HG03108 (cell line): ENCODE measurements around the gene C1orf216.
"Not testable (repeated sequence)": the region's sequence is repeated elsewhere in the genome, so short reads cannot be mapped to it uniquely, and the experiment has no call there.

Source experiments
- ATAC-seq: cut with Tn5 transposase; IDR thresholded peaks from one replicate; pipeline ENCODE4 v1.9.1; 2021; ENCODE audit warnings: moderate library complexity; ENCODE audit not compliant: unreplicated experiment

Gene C1orf216

DNA sequence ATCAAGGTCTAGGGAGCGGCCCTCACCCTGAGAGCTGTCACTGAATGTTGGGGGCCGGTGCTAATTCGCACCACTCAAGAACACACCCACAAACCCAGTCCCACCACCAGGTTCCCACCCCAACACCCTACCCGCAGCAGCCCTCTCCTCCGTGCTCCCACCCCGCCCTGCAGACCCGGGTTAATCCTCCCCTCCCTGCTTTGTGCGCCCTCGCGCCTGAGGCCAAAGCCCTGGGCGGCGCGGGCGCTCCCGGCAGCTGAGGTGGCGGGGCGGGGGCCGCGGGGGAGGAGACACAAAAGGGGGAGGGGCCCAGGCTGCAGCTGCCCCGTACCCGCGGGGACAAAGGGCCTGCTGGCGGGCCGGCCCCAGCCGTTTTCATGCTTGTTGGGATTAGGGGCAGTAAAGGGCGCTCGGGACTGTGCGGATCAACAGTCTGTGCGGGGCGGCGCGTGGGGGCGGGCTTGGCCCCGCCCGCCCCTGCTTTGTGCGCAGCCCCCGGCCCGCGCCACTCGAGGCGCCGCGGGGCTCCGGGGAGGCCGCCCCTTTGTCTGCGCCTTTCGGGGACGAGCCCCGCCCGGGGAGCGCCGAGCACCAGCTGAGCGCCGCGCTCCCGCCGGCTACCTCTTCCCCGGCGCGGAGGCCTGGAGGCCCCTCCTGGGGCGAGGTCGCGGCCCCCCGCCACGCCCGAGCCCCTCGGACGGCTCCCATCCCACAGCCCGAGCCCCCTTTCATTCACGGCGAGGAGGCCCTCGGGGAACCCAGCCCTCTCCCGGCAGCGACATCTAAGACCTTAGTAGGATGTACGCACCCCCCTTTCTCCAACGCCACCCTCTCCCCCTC lies 10.9 kb downstream of the C1orf216 start:
- ATAC-seq, result no peak

GRCh38 chr1:35706846-35707600 lies 11.7 kb downstream of the C1orf216 start:
- ATAC-seq, result no peak

- no peak for ATAC-seq
Observed at GRCh38 chr1:35702508-35702907, 16.2 kb downstream of the C1orf216 start.

- not testable (repeated sequence) for ATAC-seq
Observed at GRCh38 chr1:35699152-35699551, 19.5 kb downstream of the C1orf216 start.

DNA sequence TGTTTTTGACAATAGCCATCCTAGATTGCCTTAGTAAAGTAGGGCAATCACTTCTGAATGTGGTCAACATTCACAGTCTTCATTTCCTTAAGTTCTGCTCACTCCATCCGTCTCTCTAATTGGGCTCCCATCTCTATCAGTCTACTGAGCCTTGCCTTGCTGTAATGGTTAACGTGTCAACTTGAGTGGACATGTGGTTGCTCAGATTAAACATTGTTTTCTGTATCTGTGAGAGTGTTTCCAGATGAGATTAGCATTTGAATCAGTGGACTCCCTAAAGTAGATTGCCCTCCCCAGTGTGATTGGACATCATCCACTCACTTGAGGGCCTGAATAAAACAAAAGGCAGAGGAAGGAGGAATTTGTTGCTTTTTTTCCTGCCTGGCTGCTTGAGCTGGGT lies 26.4 kb downstream of the C1orf216 start:
- ATAC-seq, result no peak

- ATAC-seq, result no peak
Observed at GRCh38 chr1:35691571-35692220, 27.0 kb downstream of the C1orf216 start.

GRCh38 chr1:35691080-35691479 lies 27.6 kb downstream of the C1orf216 start:
- no peak for ATAC-seq

GRCh38 chr1:35690103-35690502 lies 28.6 kb downstream of the C1orf216 start:
- ATAC-seq, result not testable (repeated sequence)

DNA sequence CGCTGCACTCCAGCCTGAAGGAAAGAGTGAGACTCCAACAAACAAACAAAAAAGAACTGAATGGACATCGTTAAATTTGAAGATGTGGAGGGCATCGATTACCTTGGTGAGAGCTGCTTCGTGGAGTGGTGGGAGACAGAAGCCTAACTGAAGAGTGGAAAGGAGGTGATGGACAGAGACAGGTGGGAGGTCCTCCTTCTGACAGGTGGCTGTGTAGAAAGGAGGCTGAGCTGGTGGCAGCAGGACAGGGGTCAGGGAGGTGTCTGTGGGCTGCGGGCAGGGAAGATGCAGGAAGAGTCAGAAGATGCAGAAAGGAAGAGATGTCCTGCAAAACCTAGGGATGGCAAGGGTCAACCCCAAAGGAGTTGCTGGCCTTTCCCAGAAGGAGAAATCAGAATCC lies 30.5 kb downstream of the C1orf216 start:
- no peak for ATAC-seq

DNA sequence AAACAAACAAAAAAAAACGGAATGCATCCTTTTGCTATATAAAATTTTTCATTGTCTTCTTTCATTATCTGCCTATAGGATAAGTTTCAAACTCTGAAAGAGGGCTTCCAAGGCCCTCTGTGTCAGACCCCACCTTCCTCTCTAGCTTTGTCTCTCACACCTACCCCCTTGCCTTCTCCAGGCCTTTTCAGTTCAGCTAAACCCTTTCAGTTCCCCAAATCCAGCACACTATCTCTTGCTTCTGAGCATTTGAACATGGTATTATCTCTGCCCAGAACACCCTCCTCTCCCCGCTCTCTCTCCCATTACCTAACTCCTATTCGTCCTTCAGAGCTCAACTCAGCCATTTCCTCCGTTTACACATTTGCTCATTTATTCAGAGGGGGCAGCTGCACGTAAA lies 35.7 kb downstream of the C1orf216 start:
- ATAC-seq, result no peak

DNA sequence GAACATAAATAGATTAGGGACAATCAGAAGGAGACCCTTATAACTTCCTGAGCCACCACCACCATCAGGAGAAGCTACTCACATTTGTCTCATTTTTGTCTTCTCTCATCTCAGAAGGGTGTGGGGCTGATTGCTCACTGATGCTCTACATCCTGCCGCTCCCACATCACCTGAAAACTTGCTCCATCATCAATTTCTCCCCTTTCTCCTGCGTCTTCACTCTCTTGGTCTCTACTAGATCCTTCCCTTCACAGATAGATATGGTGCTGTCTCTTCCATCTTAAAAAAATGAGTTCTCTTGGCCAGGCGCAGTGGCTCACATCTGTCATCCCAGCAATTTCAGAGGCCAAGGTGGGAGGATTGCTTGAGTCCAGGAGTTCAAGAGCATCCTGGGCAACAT lies 38.4 kb downstream of the C1orf216 start:
- no peak for ATAC-seq

GRCh38 chr1:35675773-35676172 lies 42.9 kb downstream of the C1orf216 start:
- ATAC-seq, result no peak

DNA sequence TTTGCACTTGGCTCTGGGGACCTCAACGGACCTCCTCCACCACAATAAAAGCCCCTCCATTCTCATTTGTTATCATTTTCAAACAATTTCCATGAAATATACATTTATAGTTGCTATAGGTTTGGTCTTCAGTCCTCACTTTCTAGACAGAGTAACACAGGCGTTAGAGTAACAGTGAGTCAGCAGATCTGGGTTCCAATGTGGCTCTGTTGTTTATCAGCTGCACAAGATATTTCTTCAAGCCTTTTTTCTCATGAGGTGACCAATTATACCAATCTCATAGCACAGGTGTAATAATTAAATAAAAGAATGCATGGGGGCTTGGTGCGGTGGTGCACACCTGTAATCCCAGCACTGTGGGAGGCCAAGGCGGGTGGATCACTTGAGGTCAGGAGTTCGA lies 44.6 kb downstream of the C1orf216 start:
- no peak for ATAC-seq

GRCh38 chr1:35672116-35672515 lies 46.6 kb downstream of the C1orf216 start:
- no peak for ATAC-seq

DNA sequence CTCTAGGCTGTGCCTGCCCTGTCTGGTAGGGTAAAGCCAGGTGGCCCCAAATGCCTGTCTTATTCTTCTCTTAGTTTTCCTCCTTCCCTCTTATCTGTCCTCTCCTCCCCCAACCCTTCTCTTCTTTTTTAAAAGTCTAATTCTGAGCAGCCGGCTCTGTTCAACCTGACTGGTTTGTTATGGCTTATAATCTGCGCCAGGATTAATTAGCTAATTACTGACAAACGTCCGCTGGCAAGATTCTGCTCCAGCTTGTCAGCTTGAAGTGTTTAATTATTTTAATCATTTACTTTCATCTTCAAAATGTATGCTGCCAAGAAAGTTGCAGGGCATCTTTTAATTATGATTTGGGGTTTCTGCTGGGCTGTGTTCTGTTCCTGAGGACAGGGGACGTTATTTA lies 50.2 kb downstream of the C1orf216 start:
- ATAC-seq, result no peak

DNA sequence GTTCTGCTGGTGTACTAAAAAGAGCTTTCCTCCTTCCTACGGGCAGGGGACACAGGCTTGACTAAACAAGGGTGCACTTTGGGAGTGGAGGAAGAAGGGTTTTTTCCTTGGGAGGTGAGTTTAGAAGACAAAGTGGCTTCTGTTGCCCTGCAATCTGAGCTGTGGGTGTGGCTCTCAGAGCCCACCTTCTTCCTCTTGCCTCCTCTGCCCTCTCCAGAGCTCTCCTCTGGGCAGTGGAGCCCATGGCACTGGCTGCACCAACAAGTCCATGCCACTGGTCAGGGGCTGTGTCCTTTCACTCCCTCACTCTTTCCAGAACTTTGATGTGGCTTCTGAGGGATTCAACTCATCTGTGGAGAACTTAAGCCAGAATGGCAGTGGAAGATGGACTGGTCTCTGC lies 51.8 kb downstream of the C1orf216 start:
- no peak for ATAC-seq

DNA sequence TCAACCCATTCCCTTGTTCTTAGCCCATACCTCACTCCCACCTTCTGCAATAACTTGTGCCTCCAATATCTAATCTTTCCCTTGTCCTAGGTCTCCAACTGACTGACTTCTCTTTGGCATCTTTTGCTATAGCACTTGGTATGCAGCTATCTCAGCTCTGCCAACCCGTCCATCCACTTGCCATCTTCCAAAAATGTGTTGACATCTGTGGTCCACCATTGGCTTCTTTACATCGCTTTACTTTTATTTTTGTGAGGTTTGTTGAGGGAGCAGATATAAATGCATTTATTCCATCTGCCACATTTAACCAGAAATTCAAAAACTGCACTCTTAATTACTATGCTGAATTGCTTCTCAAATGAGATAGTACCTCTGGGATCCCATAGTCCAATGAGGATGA lies 52.5 kb downstream of the C1orf216 start:
- no peak for ATAC-seq
